Karpas-422 (cell line): ENCODE results near the gene EDDM13. TPM values are rescaled to one million over a fixed set of nuclear protein-coding genes. Genes with fewer than 3 reads are reported as not detected.

Experiments used
- DNase-seq: peaks from one replicate; pipeline ENCODE4 v3.0.0-alpha.2; 2015
- H2AFZ ChIP-seq: fragments of 200-600 bp; sonication (generic); 2 replicates; pipeline ENCODE4 v1.6.1; 2014; ENCODE audit warnings: antibody characterized with exemption, low read length, mixed read lengths
- H3K27ac ChIP-seq: fragments of 200-600 bp; sonication (generic); 2 replicates; pipeline ENCODE4 v1.5.1; 2014; ENCODE audit warnings: mild to moderate bottlenecking, low read length, moderate library complexity
- H3K27me3 ChIP-seq: fragments of 200-600 bp; sonication (generic); 2 replicates; pipeline ENCODE4 v1.6.1; 2014; ENCODE audit warnings: low read length, mixed read lengths
- H3K36me3 ChIP-seq: fragments of 200-600 bp; sonication (generic); 2 replicates; pipeline ENCODE4 v1.6.1; 2014; ENCODE audit warnings: low read length, mixed read lengths; ENCODE audit not compliant: insufficient read depth
- H3K4me1 ChIP-seq: fragments of 200-600 bp; sonication (generic); 2 replicates; pipeline ENCODE4 v1.6.1; 2014; ENCODE audit warnings: mild to moderate bottlenecking, low read length, mixed read lengths
- H3K4me2 ChIP-seq: fragments of 200-600 bp; sonication (generic); 2 replicates; pipeline ENCODE4 v1.6.1; 2014; ENCODE audit warnings: low read length, low read depth, mild to moderate bottlenecking; ENCODE audit not compliant: poor library complexity, severe bottlenecking
- H3K4me3 ChIP-seq: fragments of 200-600 bp; sonication (generic); 2 replicates; pipeline ENCODE4 v1.5.1; 2014; ENCODE audit warnings: mild to moderate bottlenecking, antibody characterized with exemption, low read length, mixed read lengths
- H3K79me2 ChIP-seq: fragments of 200-600 bp; sonication (generic); 2 replicates; pipeline ENCODE4 v1.6.1; 2014; ENCODE audit warnings: mild to moderate bottlenecking, low read length, mixed read lengths
- H3K9ac ChIP-seq: fragments of 200-600 bp; sonication (generic); 2 replicates; pipeline ENCODE4 v1.6.0; 2014; ENCODE audit warnings: low read length
- H3K9me2 ChIP-seq: fragments of 200-600 bp; sonication (generic), shearing (Covaris generic); replicated peaks from 2 replicates; pipeline ENCODE4 v1.6.0; 2014; ENCODE audit warnings: mild to moderate bottlenecking, low read length, moderate library complexity; ENCODE audit not compliant: insufficient read depth
- H3K9me3 ChIP-seq: fragments of 300-700, 200-600 bp; sonication (generic); 2 replicates; pipeline ENCODE4 v1.6.1; 2014; ENCODE audit warnings: low read length, mixed read lengths
- H4K20me1 ChIP-seq: fragments of 200-600 bp; sonication (generic); 2 replicates; pipeline ENCODE4 v1.6.1; 2014; ENCODE audit warnings: mild to moderate bottlenecking, antibody characterized with exemption, low read length, low read depth; ENCODE audit not compliant: insufficient read depth
- total RNA-seq: library from RNA; depleted of rRNA; stranded (reverse); fragments of >200 nt; shearing (Covaris generic); gene quantifications from 2 replicates; pipeline ENCODE4 v1.2.3, GENCODE V29; 2014; ENCODE audit warnings: low replicate concordance

Gene EDDM13
- total RNA-seq, 1 experiment from 2014 or later, result not detected

DNA sequence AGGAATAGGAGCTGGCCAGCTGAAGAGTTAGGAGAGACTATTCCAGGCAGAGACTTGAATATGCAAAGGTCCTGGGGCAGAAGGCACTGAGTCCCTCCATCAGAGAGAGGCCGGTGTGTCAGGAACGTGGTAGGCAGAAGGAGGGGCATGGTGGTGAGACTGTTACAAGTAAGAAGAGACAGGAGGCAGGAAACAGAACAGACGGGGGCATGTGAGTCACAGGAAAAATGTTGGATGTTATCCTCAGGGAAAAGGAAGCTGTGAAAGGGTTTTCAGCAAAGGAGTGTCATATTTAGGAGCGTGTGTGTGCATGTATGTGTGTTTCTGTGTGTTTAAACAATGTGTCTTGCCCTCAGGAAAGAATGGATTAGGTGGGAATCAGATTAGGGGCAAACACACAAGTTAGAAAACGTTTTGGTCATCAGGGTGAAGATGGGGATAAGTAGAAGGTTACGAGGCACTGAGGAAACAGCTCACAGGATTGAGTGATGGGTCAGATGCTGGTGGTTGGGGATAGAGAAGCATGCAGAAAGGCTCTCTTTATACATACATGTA lies 1.1 kb downstream of the EDDM13 start:
- H3K4me2 ChIP-seq, result no peak overlapping the region
- no peaks in the 10 kb centered on the region for H3K79me2 ChIP-seq
- H2AFZ ChIP-seq, result no peak overlapping the region
- no peak overlapping the region for H3K9ac ChIP-seq
- no peaks in the 10 kb centered on the region for H3K4me1 ChIP-seq
- no peak for DNase-seq
- no peak overlapping the region for H3K27ac ChIP-seq
- H3K9me3 ChIP-seq, result no peaks in the 10 kb centered on the region
- no peak overlapping the region for H3K4me3 ChIP-seq
- no peaks in the 10 kb centered on the region for H3K27me3 ChIP-seq
- H4K20me1 ChIP-seq, result no peaks in the 10 kb centered on the region; the same call in 1 of the 2 replicates
- no peaks in the 10 kb centered on the region; the same call in 1 of the 2 replicates for H3K36me3 ChIP-seq
- no peaks in the 10 kb centered on the region for H3K9me2 ChIP-seq

DNA sequence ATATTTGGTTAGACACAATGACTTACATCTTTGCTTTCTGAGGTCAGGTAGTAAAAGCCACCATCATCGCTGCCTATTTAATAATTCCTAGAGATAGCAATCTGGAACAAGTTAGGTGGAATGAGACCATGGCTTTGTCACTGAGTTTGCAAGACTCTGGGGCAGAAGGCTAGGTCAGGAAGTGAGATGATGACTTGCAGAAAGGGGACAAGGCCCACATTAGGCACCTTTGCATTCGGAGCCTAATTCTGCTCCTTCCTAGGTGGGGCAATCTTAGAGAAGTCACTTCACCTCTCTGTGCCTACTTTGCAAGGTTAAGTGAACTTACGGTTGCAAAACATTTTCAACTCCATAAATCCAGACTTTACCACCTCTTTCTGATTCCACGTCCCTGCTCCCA lies 10.3 kb downstream of the EDDM13 start:
- H3K9me2 ChIP-seq, result no peaks in the 10 kb centered on the region
- H3K79me2 ChIP-seq, result no peaks in the 10 kb centered on the region
- no peak overlapping the region for H3K9ac ChIP-seq
- no peak overlapping the region for H3K4me3 ChIP-seq
- H3K4me2 ChIP-seq, result no peak overlapping the region
- DNase-seq, result no peak
- no peaks in the 10 kb centered on the region for H3K4me1 ChIP-seq
- H4K20me1 ChIP-seq, result no peaks in the 10 kb centered on the region
- H3K27me3 ChIP-seq, result no peaks in the 10 kb centered on the region
- H3K27ac ChIP-seq, result no peak overlapping the region
- H2AFZ ChIP-seq, result no peak overlapping the region
- no peaks in the 10 kb centered on the region for H3K9me3 ChIP-seq
- H3K36me3 ChIP-seq, result no peaks in the 10 kb centered on the region

DNA sequence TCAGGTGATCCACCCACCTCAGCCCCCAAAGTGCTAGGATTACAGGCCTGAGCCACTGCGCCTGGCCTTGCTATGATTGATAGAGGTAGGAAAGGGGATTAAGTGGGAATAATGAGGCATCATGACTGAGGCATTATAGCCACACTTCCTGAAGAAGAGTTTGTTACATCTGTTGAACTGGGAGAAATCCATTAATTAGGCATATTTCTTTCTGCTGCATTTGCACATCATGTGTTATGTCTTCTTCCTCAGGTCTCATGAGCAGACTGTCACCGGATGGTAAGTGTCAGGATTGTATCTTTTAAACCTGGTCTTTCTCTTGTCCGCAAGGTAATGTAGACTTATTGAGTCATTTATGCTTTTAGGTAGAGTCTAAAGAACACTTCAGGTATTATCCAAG lies 12.2 kb downstream of the EDDM13 start:
- DNase-seq, result no peak
- H3K4me1 ChIP-seq, result no peaks in the 10 kb centered on the region
- H3K27me3 ChIP-seq, result no peaks in the 10 kb centered on the region
- no peak overlapping the region for H3K4me2 ChIP-seq
- no peak overlapping the region for H3K9ac ChIP-seq
- no peaks in the 10 kb centered on the region for H3K9me3 ChIP-seq
- H3K4me3 ChIP-seq, result no peak overlapping the region
- H3K79me2 ChIP-seq, result no peaks in the 10 kb centered on the region
- H2AFZ ChIP-seq, result no peak overlapping the region
- H3K27ac ChIP-seq, result no peak overlapping the region
- no peaks in the 10 kb centered on the region for H4K20me1 ChIP-seq
- no peaks in the 10 kb centered on the region for H3K9me2 ChIP-seq
- H3K36me3 ChIP-seq, result no peaks in the 10 kb centered on the region

- Histone ChIP-seq H3K27ac (no peak overlapping the region), H3K4me1 (no peaks in the 10 kb centered on the region), H2AFZ (no peak overlapping the region), H4K20me1 (no peaks in the 10 kb centered on the region), H3K9ac (no peak overlapping the region), H3K9me3 (no peaks in the 10 kb centered on the region), H3K36me3 (no peaks in the 10 kb centered on the region), H3K9me2 (no peaks in the 10 kb centered on the region), H3K4me2 (no peak overlapping the region), H3K4me3 (no peak overlapping the region), H3K27me3 (no peaks in the 10 kb centered on the region), H3K79me2 (no peaks in the 10 kb centered on the region)
- no peak for DNase-seq
Observed at GRCh38 chr19:56290104-56290503, 17.6 kb downstream of the EDDM13 start.

GRCh38 chr19:56291867-56292266 lies 19.3 kb downstream of the EDDM13 start:
- Histone ChIP-seq H3K27me3 (no peaks in the 10 kb centered on the region), H3K4me3 (no peak overlapping the region), H4K20me1 (no peaks in the 10 kb centered on the region), H3K36me3 (no peaks in the 10 kb centered on the region), H3K79me2 (no peaks in the 10 kb centered on the region), H3K27ac (no peak overlapping the region), H3K9ac (no peak overlapping the region), H3K4me1 (no peaks in the 10 kb centered on the region), H2AFZ (no peak overlapping the region), H3K9me2 (no peaks in the 10 kb centered on the region), H3K4me2 (no peak overlapping the region), H3K9me3 (no peaks in the 10 kb centered on the region)
- DNase-seq, result no peak

DNA sequence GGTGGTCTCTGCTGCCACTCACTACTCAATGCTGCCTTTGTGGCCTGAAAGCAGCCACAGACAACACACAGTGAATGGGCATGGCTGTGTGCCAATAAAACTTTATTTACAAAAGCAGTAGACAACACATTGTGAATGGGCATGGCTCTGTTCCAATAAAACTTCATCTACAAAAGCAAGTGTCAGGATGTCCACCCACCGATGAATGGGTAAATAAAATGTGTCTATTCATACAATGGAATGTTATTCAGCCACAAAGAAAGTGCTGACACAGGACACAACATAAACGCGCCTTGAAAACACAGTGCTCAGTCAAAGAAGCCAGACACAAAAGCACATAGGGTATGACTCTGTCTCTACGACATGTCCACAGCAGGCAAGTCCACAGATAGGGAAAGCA lies 22.0 kb downstream of the EDDM13 start:
- Histone ChIP-seq H3K4me3 (no peak overlapping the region), H4K20me1 (no peaks in the 10 kb centered on the region), H3K36me3 (no peaks in the 10 kb centered on the region), H3K27ac (no peak overlapping the region), H3K79me2 (no peaks in the 10 kb centered on the region), H3K4me2 (no peak overlapping the region), H3K9ac (no peak overlapping the region), H3K27me3 (no peaks in the 10 kb centered on the region), H3K4me1 (no peaks in the 10 kb centered on the region), H3K9me3 (no peaks in the 10 kb centered on the region), H3K9me2 (no peaks in the 10 kb centered on the region), H2AFZ (no peak overlapping the region)
- no peak for DNase-seq

GRCh38 chr19:56295531-56296455 lies 23.2 kb downstream of the EDDM13 start:
- Histone ChIP-seq H3K27me3 (no peaks in the 10 kb centered on the region), H2AFZ (no peak overlapping the region), H4K20me1 (no peaks in the 10 kb centered on the region), H3K79me2 (no peaks in the 10 kb centered on the region), H3K36me3 (no peaks in the 10 kb centered on the region), H3K4me1 (no peaks in the 10 kb centered on the region), H3K4me2 (no peak overlapping the region), H3K9me2 (no peaks in the 10 kb centered on the region), H3K4me3 (no peak overlapping the region), H3K27ac (no peak overlapping the region), H3K9me3 (no peaks in the 10 kb centered on the region), H3K9ac (no peak overlapping the region)
- DNase-seq, result no peak

DNA sequence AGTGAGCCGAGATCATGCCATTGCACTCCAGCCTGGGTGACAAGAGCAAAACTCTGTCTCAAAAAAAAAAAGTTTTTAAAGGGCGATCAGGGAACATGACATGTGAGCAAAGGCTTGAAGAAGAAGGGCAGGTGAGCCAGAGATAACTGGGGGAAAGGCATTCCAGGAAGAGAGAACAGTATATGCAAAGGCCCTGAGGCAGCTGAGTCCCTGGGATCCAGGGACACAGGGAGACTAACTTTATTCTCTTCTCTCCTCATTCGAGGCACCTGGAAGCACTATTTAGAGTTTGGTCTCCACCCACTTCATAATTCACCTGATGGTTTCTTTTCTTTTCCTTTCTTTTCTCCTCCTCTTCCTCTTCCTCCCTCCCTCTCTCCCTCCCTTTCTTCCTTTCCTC lies 24.5 kb downstream of the EDDM13 start:
- no peak overlapping the region for H3K9ac ChIP-seq
- no peaks in the 10 kb centered on the region for H3K9me2 ChIP-seq
- H3K9me3 ChIP-seq, result no peaks in the 10 kb centered on the region
- H3K27me3 ChIP-seq, result no peaks in the 10 kb centered on the region
- no peak overlapping the region for H3K27ac ChIP-seq
- no peaks in the 10 kb centered on the region for H4K20me1 ChIP-seq
- no peak overlapping the region for H2AFZ ChIP-seq
- H3K4me3 ChIP-seq, result no peak overlapping the region
- DNase-seq, result no peak
- no peaks in the 10 kb centered on the region for H3K79me2 ChIP-seq
- no peaks in the 10 kb centered on the region for H3K4me1 ChIP-seq
- H3K36me3 ChIP-seq, result no peaks in the 10 kb centered on the region
- no peak overlapping the region for H3K4me2 ChIP-seq
